Activated CD8-positive, alpha-beta memory T cell treated with anti-CD3 and anti-CD28 coated beads, Interleukin-2, amount 50 U/mL, for 1 hour (primary cell): Measurements from ENCODE around the gene CDK8.

Experiments used
- DNase-seq: peaks from one replicate; pipeline ENCODE4 v3.0.0-alpha.2; 2020; ENCODE audit errors: extremely low read depth

The CDK8 gene

DNA sequence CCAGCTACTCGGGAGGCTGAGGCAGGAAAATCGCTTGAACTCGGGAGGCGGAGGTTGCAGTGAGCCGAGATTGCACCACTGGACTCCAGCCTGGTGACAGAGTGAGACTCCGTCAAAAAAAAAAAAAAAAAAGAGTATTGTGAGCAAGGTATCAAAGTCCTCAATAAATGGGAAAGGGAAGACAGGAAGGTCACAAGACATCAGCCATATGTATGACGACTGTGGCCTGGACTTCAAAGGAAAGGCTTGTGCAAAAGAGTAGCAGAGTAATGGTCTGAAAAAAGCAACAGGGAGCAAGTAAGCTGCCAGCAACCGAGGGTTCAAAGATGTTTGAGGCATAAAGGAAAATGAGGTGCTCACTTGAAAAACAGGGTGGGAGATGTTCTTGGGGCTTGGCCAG is 187.5 kb downstream of the CDK8 start:
- no peak for DNase-seq

DNA sequence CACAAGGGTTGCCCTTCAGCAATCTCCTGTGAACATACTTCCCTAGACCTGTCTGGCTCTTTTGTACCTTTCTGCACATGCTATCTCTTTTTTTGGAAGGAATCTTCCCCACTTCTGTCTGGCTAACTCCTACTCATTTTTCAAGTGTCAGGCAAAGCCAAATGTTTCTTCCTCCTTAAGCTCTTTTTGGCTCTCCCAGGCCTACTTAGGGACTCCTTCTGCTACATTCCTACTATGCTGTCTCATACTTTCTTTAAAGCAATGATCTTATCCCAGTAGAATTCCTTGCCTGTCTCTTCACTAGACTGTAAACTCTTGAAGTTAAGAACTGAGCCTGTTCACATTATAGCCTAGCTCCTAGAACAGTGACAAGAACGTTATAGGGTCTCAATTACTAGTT is 188.6 kb downstream of the CDK8 start:
- DNase-seq = no peak

DNA sequence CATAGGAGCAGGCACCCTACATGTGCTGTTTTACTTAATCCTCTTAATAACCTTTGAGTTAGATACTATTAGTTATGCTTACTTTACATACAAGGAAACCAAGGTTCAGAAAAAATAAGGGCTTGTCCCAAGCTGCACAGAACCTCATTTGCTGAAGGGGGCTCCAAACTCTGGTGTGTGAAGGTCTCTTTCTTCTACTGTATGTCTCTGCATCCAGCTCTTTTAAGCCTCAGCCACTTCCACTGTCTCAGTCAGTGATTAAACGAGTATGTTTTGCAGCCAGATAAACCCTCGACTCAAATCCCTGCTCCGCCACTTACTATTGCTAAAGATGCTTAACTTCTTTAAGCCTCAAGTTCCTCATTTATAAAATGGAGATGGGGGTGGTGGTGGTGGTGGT is 191.2 kb downstream of the CDK8 start:
- no peak for DNase-seq

DNA sequence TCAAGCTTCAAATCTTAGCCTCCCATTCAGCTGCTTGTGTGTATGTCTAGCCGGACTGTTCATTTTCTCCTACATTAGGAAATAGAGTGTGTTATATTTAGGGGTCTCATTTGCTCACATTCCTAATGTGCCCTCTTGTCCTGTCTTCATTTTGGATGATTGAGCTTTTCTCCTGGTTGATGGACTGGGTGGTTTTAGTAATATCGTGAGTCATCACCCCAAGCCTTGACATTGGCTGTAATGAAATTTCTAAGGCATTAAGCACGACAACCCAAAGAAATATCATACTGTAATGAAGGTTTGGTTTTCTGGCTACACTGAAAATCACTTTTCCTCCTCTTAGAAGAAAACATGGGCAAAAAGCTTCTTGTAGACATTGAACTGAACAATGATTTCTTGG is 192.8 kb downstream of the CDK8 start:
- no peak for DNase-seq

DNA sequence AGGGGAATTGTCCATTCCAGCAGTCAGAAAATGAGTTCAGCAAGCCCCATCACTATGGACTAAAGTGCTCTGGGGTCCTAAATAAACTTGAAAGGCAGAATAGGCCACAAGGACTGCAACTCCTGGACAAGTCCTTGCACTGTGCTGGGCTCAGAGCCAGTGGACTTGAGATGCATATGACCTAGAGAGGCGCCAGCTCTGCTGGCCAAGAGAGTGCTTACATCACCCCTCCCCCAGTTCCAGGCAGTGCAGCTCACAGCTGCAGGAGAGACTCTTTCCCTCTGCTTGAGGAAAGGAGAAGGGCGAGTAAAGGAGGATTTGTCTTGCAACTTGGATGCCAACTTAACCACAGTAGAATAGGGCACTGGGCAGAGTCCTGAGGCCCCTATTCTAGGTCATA is 194.1 kb downstream of the CDK8 start:
- DNase-seq = no peak

DNA sequence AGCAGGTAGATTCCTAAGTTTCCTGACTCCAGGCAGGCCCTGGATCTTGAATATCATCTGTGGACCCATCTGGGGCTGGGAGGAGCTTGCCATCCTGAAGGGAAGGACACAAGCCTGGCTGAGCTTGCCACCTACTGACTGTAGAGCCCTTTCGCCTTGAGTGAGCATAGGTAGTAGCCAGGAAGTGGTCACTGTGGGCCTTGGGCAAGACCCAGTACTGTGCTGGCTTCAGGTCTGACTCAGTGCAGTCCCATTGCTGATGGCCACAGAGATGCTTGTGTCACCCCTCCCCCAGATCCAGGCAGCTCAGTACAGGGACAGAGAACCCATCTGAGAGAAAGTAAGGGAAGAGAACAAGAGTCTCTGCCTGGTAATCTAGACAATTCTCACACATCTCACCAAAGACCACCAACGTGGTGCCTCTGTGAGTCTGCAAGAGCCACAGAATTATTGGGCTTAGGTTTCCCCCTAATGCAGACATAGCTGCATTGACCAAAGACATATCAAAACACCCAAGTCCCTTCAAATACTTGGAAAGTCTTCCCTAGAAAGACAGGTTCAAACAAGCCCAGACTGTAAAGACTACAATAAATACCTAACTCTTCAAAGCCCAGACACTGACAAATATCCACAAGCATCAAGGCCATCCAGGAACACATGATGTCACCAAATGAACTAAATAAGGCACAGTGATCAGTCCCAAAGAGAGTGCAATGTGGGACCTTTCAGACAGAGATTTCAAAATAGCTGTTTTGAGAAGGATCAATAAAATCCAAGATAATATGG is 195.3 kb downstream of the CDK8 start:
- DNase-seq = no peak
